Measurements from ENCODE around the gene CLDN11.

Gene CLDN11

DNA sequence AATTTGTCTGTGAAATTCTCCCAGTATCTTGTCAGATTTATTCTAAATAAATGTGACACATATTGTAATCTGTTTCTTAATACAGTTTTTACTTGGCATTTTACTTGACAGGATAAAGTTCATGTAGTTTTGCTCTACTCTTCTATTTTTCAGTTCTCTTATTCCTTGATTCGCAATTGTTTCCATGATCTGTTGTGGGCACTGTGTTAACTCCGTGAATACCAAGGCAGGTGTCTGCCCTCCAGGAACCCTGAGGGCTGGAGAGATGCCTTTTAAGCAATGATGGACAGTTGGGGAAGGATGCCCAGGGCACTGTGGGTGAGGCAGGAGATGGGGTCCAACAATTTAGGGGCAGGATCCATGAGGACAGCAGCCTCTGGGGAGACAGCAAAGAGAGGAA, 3.1 kb downstream of the CLDN11 start:
- H4K20me1 ChIP-seq (ENCODE audit: insufficient read depth): no peaks in the 10 kb centered on the region
- TF ChIP-seq, protein P1, sequence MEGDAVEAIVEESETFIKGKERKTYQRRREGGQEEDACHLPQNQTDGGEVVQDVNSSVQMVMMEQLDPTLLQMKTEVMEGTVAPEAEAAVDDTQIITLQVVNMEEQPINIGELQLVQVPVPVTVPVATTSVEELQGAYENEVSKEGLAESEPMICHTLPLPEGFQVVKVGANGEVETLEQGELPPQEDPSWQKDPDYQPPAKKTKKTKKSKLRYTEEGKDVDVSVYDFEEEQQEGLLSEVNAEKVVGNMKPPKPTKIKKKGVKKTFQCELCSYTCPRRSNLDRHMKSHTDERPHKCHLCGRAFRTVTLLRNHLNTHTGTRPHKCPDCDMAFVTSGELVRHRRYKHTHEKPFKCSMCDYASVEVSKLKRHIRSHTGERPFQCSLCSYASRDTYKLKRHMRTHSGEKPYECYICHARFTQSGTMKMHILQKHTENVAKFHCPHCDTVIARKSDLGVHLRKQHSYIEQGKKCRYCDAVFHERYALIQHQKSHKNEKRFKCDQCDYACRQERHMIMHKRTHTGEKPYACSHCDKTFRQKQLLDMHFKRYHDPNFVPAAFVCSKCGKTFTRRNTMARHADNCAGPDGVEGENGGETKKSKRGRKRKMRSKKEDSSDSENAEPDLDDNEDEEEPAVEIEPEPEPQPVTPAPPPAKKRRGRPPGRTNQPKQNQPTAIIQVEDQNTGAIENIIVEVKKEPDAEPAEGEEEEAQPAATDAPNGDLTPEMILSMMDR (conservative IDR thresholded peaks at IDR 0.05; ENCODE audit: low read depth, low read length): no peak
- no peaks in the 10 kb centered on the region for H3K79me2 ChIP-seq (ENCODE audit: insufficient read depth, low read depth)
- H2AFZ ChIP-seq (ENCODE audit: low read depth): no peak overlapping the region
- H3K36me3 ChIP-seq (ENCODE audit: insufficient read depth): no peaks in the 10 kb centered on the region
- no peaks in the 10 kb centered on the region for H3K27me3 ChIP-seq (ENCODE audit: insufficient read depth, low read depth)
- H3K4me3 ChIP-seq (IDR thresholded peaks at IDR 0.05; ENCODE audit: insufficient read depth, low read depth, low read length): no peak overlapping the region
- H3K27ac ChIP-seq: no peak overlapping the region
- H3K9ac ChIP-seq: no peak overlapping the region
- H3K4me1 ChIP-seq (ENCODE audit: low read depth, poor library complexity, severe bottlenecking): peaks cover 11% of the 10 kb centered on the region
- no peak overlapping the region for H3K4me2 ChIP-seq

DNA sequence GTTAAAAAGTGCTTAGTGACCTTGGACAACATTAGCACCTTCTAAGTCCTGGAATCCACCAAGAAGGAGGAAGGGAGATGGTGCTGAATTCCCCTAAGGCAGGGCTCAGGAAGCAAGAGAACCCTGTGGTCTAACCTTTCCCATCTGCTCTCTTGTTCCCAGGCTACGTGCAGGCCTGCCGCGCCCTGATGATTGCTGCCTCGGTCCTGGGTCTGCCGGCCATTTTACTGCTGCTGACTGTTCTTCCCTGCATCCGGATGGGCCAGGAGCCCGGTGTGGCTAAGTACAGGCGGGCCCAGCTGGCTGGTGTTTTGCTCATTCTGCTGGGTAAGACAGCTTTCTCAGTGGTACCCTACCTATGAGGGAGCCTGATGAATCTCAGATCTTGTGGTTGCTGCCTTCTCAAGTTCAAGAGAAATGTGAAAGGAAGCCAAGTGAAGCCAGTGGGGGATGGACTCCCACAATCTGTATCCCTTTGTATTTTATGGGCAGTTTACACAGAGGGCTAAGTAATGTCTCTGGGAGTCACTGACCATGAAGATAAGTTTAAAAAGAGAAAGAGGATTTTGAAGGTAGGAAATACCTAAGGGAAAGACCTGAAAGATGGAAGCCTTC, 4.4 kb downstream of the CLDN11 start:
- Histone ChIP-seq H3K27ac (no peak overlapping the region), H3K79me2 (ENCODE audit: insufficient read depth, low read depth) (no peaks in the 10 kb centered on the region), H3K27me3 (ENCODE audit: insufficient read depth, low read depth) (no peaks in the 10 kb centered on the region), H4K20me1 (ENCODE audit: insufficient read depth) (no peaks in the 10 kb centered on the region), H3K4me3 (IDR thresholded peaks at IDR 0.05; ENCODE audit: insufficient read depth, low read depth, low read length) (no peak overlapping the region), H3K4me2 (no peak overlapping the region), H2AFZ (ENCODE audit: low read depth) (no peak overlapping the region), H3K36me3 (ENCODE audit: insufficient read depth) (no peaks in the 10 kb centered on the region), H3K9ac (no peak overlapping the region), H3K4me1 (ENCODE audit: low read depth, poor library complexity, severe bottlenecking) (peaks cover 16% of the 10 kb centered on the region)
- TF ChIP-seq, protein P1 (conservative IDR thresholded peaks at IDR 0.05; ENCODE audit: low read depth, low read length): no peak

DNA sequence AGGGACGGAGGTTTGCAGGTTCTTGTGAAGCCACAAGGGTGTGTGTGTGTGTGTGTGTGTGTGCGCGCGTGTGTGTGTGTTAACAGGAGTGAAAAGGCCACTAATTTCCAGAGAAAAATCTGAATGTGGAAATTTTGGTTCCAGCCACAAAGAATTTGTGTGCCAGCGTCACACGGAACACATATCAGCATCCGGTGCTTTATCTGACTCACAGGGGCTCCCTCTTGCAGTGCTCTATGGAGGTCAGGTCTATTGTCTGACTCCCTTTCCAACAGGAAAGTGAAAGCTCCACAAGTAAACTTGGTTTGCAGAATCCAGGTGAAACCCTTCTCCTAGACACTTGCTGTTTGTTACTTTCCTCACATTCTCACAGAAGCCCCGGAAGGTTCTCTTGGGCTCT, 6.2 kb downstream of the CLDN11 start:
- Histone ChIP-seq H2AFZ (ENCODE audit: low read depth) (no peak overlapping the region), H3K4me3 (IDR thresholded peaks at IDR 0.05; ENCODE audit: insufficient read depth, low read depth, low read length) (no peak overlapping the region), H3K9ac (no peak overlapping the region), H3K79me2 (ENCODE audit: insufficient read depth, low read depth) (no peaks in the 10 kb centered on the region), H3K4me1 (ENCODE audit: low read depth, poor library complexity, severe bottlenecking) (peaks cover 33% of the 10 kb centered on the region), H3K4me2 (no peak overlapping the region), H3K36me3 (ENCODE audit: insufficient read depth) (no peaks in the 10 kb centered on the region), H4K20me1 (ENCODE audit: insufficient read depth) (no peaks in the 10 kb centered on the region), H3K27me3 (ENCODE audit: insufficient read depth, low read depth) (no peaks in the 10 kb centered on the region; the same call in 1 of the 2 replicates), H3K27ac (no peak overlapping the region)
- TF ChIP-seq, protein P1 (conservative IDR thresholded peaks at IDR 0.05; ENCODE audit: low read depth, low read length): no peak

DNA sequence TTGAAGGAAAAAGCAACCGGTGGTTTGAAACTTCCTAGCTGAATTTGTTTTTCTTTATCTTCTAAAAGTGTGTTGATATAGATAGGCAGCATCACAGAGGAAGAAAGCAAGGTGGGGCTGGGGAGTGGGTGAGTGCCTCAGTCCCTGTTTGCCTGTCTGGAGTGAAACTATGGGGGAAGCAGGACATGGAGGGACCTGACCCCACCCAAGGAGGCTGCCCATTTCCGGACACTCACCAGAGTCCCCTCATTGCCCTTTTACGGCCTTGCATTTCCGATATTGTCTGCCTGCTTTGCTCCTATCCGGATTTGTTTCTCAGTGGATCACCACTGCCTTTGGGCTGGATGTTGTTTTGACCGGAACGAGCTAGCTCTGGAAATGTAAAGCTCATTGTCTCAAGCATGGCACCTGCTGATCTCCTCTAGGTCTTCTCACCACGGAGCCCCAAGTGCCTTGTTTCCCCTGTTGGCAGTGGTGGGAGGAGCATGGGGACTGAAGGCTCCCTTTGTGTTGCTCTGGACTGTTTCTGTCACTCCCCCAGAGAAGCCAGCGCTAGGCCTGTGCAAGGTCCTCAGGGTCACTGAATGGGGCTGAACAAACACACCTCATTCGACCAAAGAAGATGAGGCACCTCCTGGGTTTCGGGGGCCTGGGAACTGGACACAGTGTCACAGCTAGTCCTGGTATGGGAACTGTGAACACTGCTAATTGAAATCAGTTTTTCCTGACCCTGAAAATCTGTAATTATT, 7.0 kb downstream of the CLDN11 start:
- no peak overlapping the region for H3K9ac ChIP-seq
- H3K79me2 ChIP-seq (ENCODE audit: insufficient read depth, low read depth): no peaks in the 10 kb centered on the region
- H3K27me3 ChIP-seq (ENCODE audit: insufficient read depth, low read depth): no peaks in the 10 kb centered on the region; the same call in 1 of the 2 replicates
- H2AFZ ChIP-seq (ENCODE audit: low read depth): no peak overlapping the region
- peaks cover 41% of the 10 kb centered on the region for H3K4me1 ChIP-seq (ENCODE audit: low read depth, poor library complexity, severe bottlenecking)
- no peak overlapping the region for H3K27ac ChIP-seq
- H4K20me1 ChIP-seq (ENCODE audit: insufficient read depth): no peaks in the 10 kb centered on the region
- TF ChIP-seq, protein P1 (conservative IDR thresholded peaks at IDR 0.05; ENCODE audit: low read depth, low read length): no peak
- H3K4me2 ChIP-seq: no peak overlapping the region
- H3K36me3 ChIP-seq (ENCODE audit: insufficient read depth): no peaks in the 10 kb centered on the region
- no peak overlapping the region for H3K4me3 ChIP-seq (IDR thresholded peaks at IDR 0.05; ENCODE audit: insufficient read depth, low read depth, low read length)

Data from KMS-11 (cell line).